Spleen (tissue), 11 donors: Measurements from ENCODE around the gene MLNR. TPM values are rescaled to one million over a fixed set of nuclear protein-coding genes. Genes with fewer than 3 reads are reported as not detected.

ENCODE experiments used
- DNase-seq: peaks from one replicate; pipeline ENCODE4 v3.0.0-alpha.2; 2020
- H3K27ac ChIP-seq, 8 donors: fragments of 200-600 bp; sonication (generic) in 7 of 8; 1 replicate in 4 of 8; 2 replicates in 4 of 8; pipeline versions ENCODE4 v1.5.0 to v1.8.0; 2016 to 2021; ENCODE audit warnings: inconsistent platforms in 4 of 8, mild to moderate bottlenecking in 4 of 8, moderate library complexity in 1 of 8
- H3K27me3 ChIP-seq, 7 donors: fragments of 200-600 bp; sonication (generic) in 6 of 7; replicated peaks in 1 of 7; 1 replicate in 4 of 7; 2 replicates in 3 of 7; pipeline versions ENCODE4 v1.5.0 to v1.8.0; 2016 to 2021; ENCODE audit warnings: inconsistent platforms in 3 of 7, mild to moderate bottlenecking in 1 of 7
- H3K36me3 ChIP-seq, 6 donors: fragments of 200-600 bp; sonication (generic) in 5 of 6; 1 replicate in 4 of 6; 2 replicates in 2 of 6; pipeline versions ENCODE4 v1.5.0 to v1.8.0; 2016 to 2021; ENCODE audit warnings: inconsistent platforms in 2 of 6
- H3K4me1 ChIP-seq, 6 donors: fragments of 200-600 bp; sonication (generic) in 5 of 6; 1 replicate in 3 of 6; 2 replicates in 3 of 6; pipeline versions ENCODE4 v1.5.0 to v1.8.0; 2016 to 2021; ENCODE audit warnings: inconsistent platforms in 3 of 6
- H3K4me3 ChIP-seq, 8 donors: fragments of 200-600 bp; sonication (generic) in 7 of 8; 1 replicate in 4 of 8; 2 replicates in 4 of 8; pipeline versions ENCODE4 v1.5.0 to v1.8.0; 2016 to 2021; ENCODE audit warnings: inconsistent platforms in 4 of 8, mild to moderate bottlenecking in 4 of 8, moderate library complexity in 2 of 8
- H3K9me3 ChIP-seq, 8 donors: fragments of 200-600 bp; sonication (generic) in 7 of 8; 1 replicate in 4 of 8; 2 replicates in 4 of 8; pipeline versions ENCODE4 v1.5.0 to v1.8.0; 2016 to 2021; ENCODE audit warnings: inconsistent platforms in 4 of 8
- CTCF ChIP-seq, 11 experiments: fragments of 200-600 bp in 7 of 11; fragments of 450-650 bp in 4 of 11; sonication (generic) in 4 of 11; IDR thresholded peaks in 8 of 11; conservative IDR thresholded peaks in 3 of 11; 1 replicate in 7 of 11; 2 replicates in 4 of 11; pipeline versions ENCODE4 v1.4.0 to v1.8.0; 2016 to 2021; ENCODE audit warnings: antibody characterized with exemption in 11 of 11, inconsistent platforms in 4 of 11, mild to moderate bottlenecking in 1 of 11
- POLR2A ChIP-seq, 3 donors: fragments of 450-650 bp; IDR thresholded peaks; one replicate each; pipeline ENCODE4 v1.5.1; 2017; ENCODE audit warnings: antibody characterized with exemption in 3 of 3, mild to moderate bottlenecking in 1 of 3
- POLR2AphosphoS5 ChIP-seq, 3 donors: sonication (generic); formaldehyde crosslinking; IDR thresholded peaks; one replicate each; pipeline ENCODE4 v1.5.1; 2017; ENCODE audit warnings: antibody characterized with exemption in 3 of 3
- WGBS, 5 donors: extraction: QIAGEN DNeasy Blood & Tissue Kit in 3 of 5; methylation state at CpG; one replicate each; pipeline versions ENCODE4 v1.1.5 to v1.1.7; 2013 to 2018; 5-methylcytosine and 5-hydroxymethylcytosine counted together
- intact Hi-C: fragments of 100-400 bp; cut with DNase I; formaldehyde crosslinking; loops from one replicate; pipeline ENCODE4 v1.15.0; 2023; ENCODE audit warnings: low total_unique reads
- polyA plus RNA-seq, 3 donors: library from polyadenylated mRNA; stranded (reverse); fragments of 200-250 nt; gene quantifications; one replicate each; pipeline ENCODE4 v1.2.1, GENCODE V29; 2013
- total RNA-seq, 7 donors: library from RNA; depleted of rRNA in 3 of 7; stranded (reverse); fragments of >200 nt in 3 of 7; fragmentation: NEBNext Ultra II Directional in 4 of 7; extraction: Animal tissue kit (Norgen Biotek cat#: 25700) in 4 of 7; gene quantifications; one replicate each; pipeline versions ENCODE4 v1.1.0 to v1.2.1, GENCODE V29; 2016 to 2021
- donor health status: healthy with polysubstance abuse.
- donor health status: DM: no; HTN: no; CAD: no; lungs with moderate emphysema.
- donor health status: DM: no; HTN: no; CAD: no.
- donor health status: Bipolar disorder and iron deficiency.
- donor health status: healthy.
- donor health status: DM: no; HTN: no; CAD: no.
- donor health status: DM: yes; HTN: yes; CAD: no.

MLNR gene
- total and polyA plus RNA-seq, 10 donors = 0.37 to 0.40 TPM; not detected in 8

GRCh38 chr13:49221590-49221965, 1.4 kb downstream of the MLNR start:
- peaks cover 0 to 39% (median 25%) of the 10 kb centered on the region in 6 donors for H3K4me1 ChIP-seq
- 74 to 88% (median 78%) methylated on average over 4 of the region's 4 CpGs for WGBS, 5 donors
- H3K4me3 ChIP-seq = no peak overlapping the region
- intact Hi-C loops = no loop called here
- no peaks in the 10 kb centered on the region for H3K9me3 ChIP-seq
- DNase-seq = no peak
- TF ChIP-seq POLR2A (IDR thresholded peaks at IDR 0.05) = no peak
- no peak for TF ChIP-seq POLR2AphosphoS5 (IDR thresholded peaks at IDR 0.05)
- TF ChIP-seq CTCF (IDR thresholded peaks at IDR 0.05 in 8 of 11, conservative IDR thresholded peaks at IDR 0.05 in 3 of 11) = no peak
- H3K36me3 ChIP-seq = no peaks in the 10 kb centered on the region
- H3K27ac ChIP-seq = no peak overlapping the region
- peaks cover 0 to 65% (median 37%) of the 10 kb centered on the region in 7 donors for H3K27me3 ChIP-seq

GRCh38 chr13:49225223-49226042, 5.3 kb downstream of the MLNR start:
- DNase-seq = no peak
- peaks cover 0 to 15% (median 10%) of the 10 kb centered on the region in 6 donors for H3K4me1 ChIP-seq
- intact Hi-C loops = no loop called here
- H3K27me3 ChIP-seq = peaks cover 0 to 30% (median 18%) of the 10 kb centered on the region in 7 donors
- H3K27ac ChIP-seq = no peak overlapping the region
- no peaks in the 10 kb centered on the region for H3K9me3 ChIP-seq
- no peaks in the 10 kb centered on the region for H3K36me3 ChIP-seq
- 53 to 79% (median 59%) methylated on average over 5 of the region's 5 CpGs for WGBS, 5 donors
- TF ChIP-seq POLR2A (IDR thresholded peaks at IDR 0.05) (no peak), CTCF (IDR thresholded peaks at IDR 0.05 in 8 of 11, conservative IDR thresholded peaks at IDR 0.05 in 3 of 11) (no peak), POLR2AphosphoS5 (IDR thresholded peaks at IDR 0.05) (no peak)
- no peak overlapping the region for H3K4me3 ChIP-seq

GRCh38 chr13:49226613-49227012, 6.5 kb downstream of the MLNR start:
- Histone ChIP-seq H3K4me1 (peaks cover 0 to 3% (median under 1%) of the 10 kb centered on the region in 6 donors), H3K4me3 (no peak overlapping the region), H3K27ac (no peak overlapping the region), H3K9me3 (no peaks in the 10 kb centered on the region), H3K27me3 (peaks cover 0 to 18% (median 6%) of the 10 kb centered on the region in 7 donors), H3K36me3 (no peaks in the 10 kb centered on the region)
- intact Hi-C loops = no loop called here
- no peak for DNase-seq
- no peak for TF ChIP-seq POLR2A (IDR thresholded peaks at IDR 0.05)
- TF ChIP-seq POLR2AphosphoS5 (IDR thresholded peaks at IDR 0.05) = no peak
- no peak for TF ChIP-seq CTCF (IDR thresholded peaks at IDR 0.05 in 8 of 11, conservative IDR thresholded peaks at IDR 0.05 in 3 of 11)
- 78 to 97% (median 83%) methylated on average over 5 of the region's 5 CpGs for WGBS, 5 donors

DNA sequence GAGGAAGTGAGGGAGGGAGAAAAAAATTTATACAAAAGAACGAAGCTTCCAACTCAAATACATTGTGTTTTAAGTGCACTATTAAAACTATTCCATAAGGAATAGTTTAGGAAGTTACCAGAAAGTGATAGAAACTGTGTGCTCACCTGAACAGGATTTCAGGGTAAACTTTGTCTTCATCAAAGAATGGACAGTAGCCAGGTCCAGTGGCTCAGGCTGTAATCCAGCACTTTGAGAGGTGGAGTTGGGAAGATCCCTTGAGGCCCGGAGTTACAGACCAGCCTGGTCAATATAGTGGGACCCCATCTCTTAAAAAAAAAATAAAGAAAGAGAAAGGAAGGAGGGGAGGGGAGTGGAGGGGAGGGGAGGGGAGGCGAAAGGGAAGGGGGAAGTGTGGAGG, 14.6 kb downstream of the MLNR start:
- no peak overlapping the region for H3K27ac ChIP-seq
- TF ChIP-seq POLR2AphosphoS5 (IDR thresholded peaks at IDR 0.05) (no peak), CTCF (IDR thresholded peaks at IDR 0.05 in 8 of 11, conservative IDR thresholded peaks at IDR 0.05 in 3 of 11) (no peak), POLR2A (IDR thresholded peaks at IDR 0.05) (no peak)
- DNase-seq = no peak
- H3K4me3 ChIP-seq = no peak overlapping the region
- no peaks in the 10 kb centered on the region for H3K4me1 ChIP-seq
- no peaks in the 10 kb centered on the region for H3K36me3 ChIP-seq
- no peaks in the 10 kb centered on the region for H3K27me3 ChIP-seq
- no peaks in the 10 kb centered on the region for H3K9me3 ChIP-seq
- intact Hi-C loops = no loop called here
- WGBS, 5 donors = 67 to 96% (median 88%) methylated on average over 3 of the region's 3 CpGs
